Liver (tissue), 3 donors: ENCODE measurements around the gene DIP2C.

Source experiments
- EGR1 ChIP-seq, 2 donors: IDR thresholded peaks; 2 replicates each; pipeline ENCODE4 v1.6.1; 2016 to 2018; ENCODE audit warnings: antibody characterized with exemption in 2 of 2, low read depth in 2 of 2
- JUND ChIP-seq, 2 donors: IDR thresholded peaks; 2 replicates each; pipeline ENCODE4 v1.6.1; 2016; ENCODE audit warnings: antibody characterized with exemption in 2 of 2
- RAD21 ChIP-seq, 2 donors: IDR thresholded peaks; 2 replicates each; pipeline ENCODE4 v1.6.1; 2016; ENCODE audit warnings: antibody characterized with exemption in 2 of 2, mild to moderate bottlenecking in 2 of 2
- TAF1 ChIP-seq: conservative IDR thresholded peaks from 2 replicates; pipeline ENCODE4 v1.6.1; 2016; ENCODE audit warnings: antibody characterized with exemption, mild to moderate bottlenecking
- TF ChIP-seq, protein P1 (sequence below): fragments of 150-350 bp; IDR thresholded peaks from 2 replicates; pipeline ENCODE4 v1.5.1; 2017; ENCODE audit warnings: improper control_type of control experiment, low read depth, low read length; ENCODE audit not compliant: missing input control
- TF ChIP-seq, protein P2 (sequence below): IDR thresholded peaks from 2 replicates; pipeline ENCODE4 v1.6.1; 2016; ENCODE audit warnings: antibody characterized with exemption, mild to moderate bottlenecking
- donor health status: healthy.
- donor health status: healthy.

DNA sequence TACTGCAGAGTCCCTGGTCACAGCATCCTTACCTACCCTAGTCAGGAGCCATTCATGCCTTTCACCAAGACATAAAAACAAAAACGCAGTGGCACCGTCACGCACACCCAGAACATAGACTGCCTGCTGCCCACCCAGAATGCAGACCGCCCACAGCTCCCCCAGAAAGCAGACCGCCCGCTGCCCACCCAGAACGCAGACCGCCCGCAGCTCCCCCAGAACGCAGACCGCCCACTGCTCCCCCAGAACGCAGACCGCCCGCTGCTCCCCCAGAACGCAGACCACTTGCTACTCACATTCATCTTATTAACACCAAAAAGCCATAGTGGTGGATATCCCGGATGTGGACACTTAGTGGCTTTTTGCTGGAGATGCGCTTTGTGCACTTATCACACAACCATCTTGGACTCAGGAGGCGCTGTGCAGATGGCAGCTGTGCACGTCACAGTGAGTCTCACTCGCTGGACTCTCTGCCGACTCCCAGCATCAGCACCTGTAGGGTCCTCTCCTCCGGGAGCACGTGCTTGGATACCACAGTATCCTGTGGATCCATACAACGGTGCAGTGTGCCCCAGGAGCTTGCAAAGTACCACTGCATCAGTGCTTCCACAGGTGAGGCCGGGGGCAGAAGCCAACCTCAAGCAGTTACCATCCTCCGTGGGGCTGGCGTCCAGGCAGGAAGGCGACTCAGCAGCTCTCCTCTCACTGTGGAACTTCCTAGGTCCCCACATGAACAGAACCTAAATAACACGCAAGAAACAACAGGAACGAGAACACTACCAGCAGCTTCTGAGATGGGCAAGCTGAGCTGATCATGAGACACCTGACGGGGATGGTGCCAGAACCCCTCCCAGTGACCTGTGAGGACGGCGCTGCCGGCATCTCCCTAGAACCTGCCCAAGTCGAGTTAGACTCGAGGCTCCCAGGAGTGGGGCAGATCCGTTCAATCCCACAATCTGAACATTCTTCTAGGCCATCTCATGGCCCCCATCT is 161.0 kb downstream of the DIP2C start:
- TF ChIP-seq, protein P1, sequence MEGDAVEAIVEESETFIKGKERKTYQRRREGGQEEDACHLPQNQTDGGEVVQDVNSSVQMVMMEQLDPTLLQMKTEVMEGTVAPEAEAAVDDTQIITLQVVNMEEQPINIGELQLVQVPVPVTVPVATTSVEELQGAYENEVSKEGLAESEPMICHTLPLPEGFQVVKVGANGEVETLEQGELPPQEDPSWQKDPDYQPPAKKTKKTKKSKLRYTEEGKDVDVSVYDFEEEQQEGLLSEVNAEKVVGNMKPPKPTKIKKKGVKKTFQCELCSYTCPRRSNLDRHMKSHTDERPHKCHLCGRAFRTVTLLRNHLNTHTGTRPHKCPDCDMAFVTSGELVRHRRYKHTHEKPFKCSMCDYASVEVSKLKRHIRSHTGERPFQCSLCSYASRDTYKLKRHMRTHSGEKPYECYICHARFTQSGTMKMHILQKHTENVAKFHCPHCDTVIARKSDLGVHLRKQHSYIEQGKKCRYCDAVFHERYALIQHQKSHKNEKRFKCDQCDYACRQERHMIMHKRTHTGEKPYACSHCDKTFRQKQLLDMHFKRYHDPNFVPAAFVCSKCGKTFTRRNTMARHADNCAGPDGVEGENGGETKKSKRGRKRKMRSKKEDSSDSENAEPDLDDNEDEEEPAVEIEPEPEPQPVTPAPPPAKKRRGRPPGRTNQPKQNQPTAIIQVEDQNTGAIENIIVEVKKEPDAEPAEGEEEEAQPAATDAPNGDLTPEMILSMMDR, result no peak
- TF ChIP-seq RAD21 (IDR thresholded peaks at IDR 0.05), result no peak
- no peak for TF ChIP-seq TAF1
- TF ChIP-seq, protein P2, sequence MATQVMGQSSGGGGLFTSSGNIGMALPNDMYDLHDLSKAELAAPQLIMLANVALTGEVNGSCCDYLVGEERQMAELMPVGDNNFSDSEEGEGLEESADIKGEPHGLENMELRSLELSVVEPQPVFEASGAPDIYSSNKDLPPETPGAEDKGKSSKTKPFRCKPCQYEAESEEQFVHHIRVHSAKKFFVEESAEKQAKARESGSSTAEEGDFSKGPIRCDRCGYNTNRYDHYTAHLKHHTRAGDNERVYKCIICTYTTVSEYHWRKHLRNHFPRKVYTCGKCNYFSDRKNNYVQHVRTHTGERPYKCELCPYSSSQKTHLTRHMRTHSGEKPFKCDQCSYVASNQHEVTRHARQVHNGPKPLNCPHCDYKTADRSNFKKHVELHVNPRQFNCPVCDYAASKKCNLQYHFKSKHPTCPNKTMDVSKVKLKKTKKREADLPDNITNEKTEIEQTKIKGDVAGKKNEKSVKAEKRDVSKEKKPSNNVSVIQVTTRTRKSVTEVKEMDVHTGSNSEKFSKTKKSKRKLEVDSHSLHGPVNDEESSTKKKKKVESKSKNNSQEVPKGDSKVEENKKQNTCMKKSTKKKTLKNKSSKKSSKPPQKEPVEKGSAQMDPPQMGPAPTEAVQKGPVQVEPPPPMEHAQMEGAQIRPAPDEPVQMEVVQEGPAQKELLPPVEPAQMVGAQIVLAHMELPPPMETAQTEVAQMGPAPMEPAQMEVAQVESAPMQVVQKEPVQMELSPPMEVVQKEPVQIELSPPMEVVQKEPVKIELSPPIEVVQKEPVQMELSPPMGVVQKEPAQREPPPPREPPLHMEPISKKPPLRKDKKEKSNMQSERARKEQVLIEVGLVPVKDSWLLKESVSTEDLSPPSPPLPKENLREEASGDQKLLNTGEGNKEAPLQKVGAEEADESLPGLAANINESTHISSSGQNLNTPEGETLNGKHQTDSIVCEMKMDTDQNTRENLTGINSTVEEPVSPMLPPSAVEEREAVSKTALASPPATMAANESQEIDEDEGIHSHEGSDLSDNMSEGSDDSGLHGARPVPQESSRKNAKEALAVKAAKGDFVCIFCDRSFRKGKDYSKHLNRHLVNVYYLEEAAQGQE, result no peak
- no peak for TF ChIP-seq EGR1 (IDR thresholded peaks at IDR 0.05; ENCODE audit: low read depth in 2 of 2)
- TF ChIP-seq JUND (IDR thresholded peaks at IDR 0.05), result no peak
